Adrenal gland (tissue), 12 donors: ENCODE data around the gene TMEM167B. TPM values are rescaled to one million over a fixed set of nuclear protein-coding genes. Genes with fewer than 3 reads are reported as not detected.

Experiments
- DNase-seq, 7 donors: peaks; one replicate each; pipeline ENCODE4 v3.0.0-alpha.2; 2019 to 2020
- H3K27ac ChIP-seq, 5 donors: fragments of 200-600 bp; sonication (generic) in 4 of 5; 1 replicate in 3 of 5; 2 replicates in 2 of 5; pipeline versions ENCODE4 v1.5.1 to v1.8.0; 2016 to 2020; ENCODE audit warnings: mild to moderate bottlenecking in 1 of 5
- H3K27me3 ChIP-seq: fragments of 200-600 bp; 2 replicates; pipeline ENCODE4 v1.8.0; 2021
- H3K36me3 ChIP-seq, 2 donors: fragments of 200-600 bp; replicated peaks in 1 of 2; 1 replicate in 1 of 2; 2 replicates in 1 of 2; pipeline versions ENCODE4 v1.5.1 to v1.8.0; 2018 to 2022
- H3K4me1 ChIP-seq, 2 donors: fragments of 200-600 bp; replicated peaks in 1 of 2; 1 replicate in 1 of 2; 2 replicates in 1 of 2; pipeline versions ENCODE4 v1.5.1 to v1.8.0; 2018 to 2021
- H3K4me3 ChIP-seq, 4 donors: fragments of 200-600 bp; sonication (generic) in 3 of 4; one replicate each; pipeline ENCODE4 v1.5.1; 2016 to 2018
- H3K9me3 ChIP-seq, 3 donors: fragments of 200-600 bp; sonication (generic) in 1 of 3; replicated peaks in 1 of 3; 1 replicate in 2 of 3; 2 replicates in 1 of 3; pipeline versions ENCODE4 v1.5.1 to v1.8.0; 2016 to 2021
- CTCF ChIP-seq, 6 experiments: fragments of 450-650 bp in 4 of 6; fragments of 200-600 bp in 2 of 6; sonication (generic) in 1 of 6; IDR thresholded peaks; 1 replicate in 5 of 6; 2 replicates in 1 of 6; pipeline versions ENCODE4 v1.5.1 to v1.8.0; 2016 to 2021; ENCODE audit warnings: antibody characterized with exemption in 6 of 6, mild to moderate bottlenecking in 2 of 6, moderate library complexity in 1 of 6
- POLR2A ChIP-seq, 2 donors: fragments of 450-650 bp; IDR thresholded peaks; one replicate each; pipeline ENCODE4 v1.6.1; 2017; ENCODE audit warnings: antibody characterized with exemption in 2 of 2, mild to moderate bottlenecking in 2 of 2, moderate library complexity in 1 of 2
- WGBS, 4 donors: extraction: QIAGEN DNeasy Blood & Tissue Kit in 2 of 4; methylation state at CpG; one replicate each; pipeline versions ENCODE4 v1.1.5 to v1.1.7; 2013 to 2017; 5-methylcytosine and 5-hydroxymethylcytosine counted together
- intact Hi-C, 2 donors: fragments of 100-400 bp; cut with DNase I; formaldehyde crosslinking; loops; one replicate each; pipeline versions ENCODE4 v1.14.1 to v1.15.0; 2022 to 2023
- polyA plus RNA-seq, 3 donors: library from polyadenylated mRNA; stranded (reverse); fragments of 200-250 nt in 2 of 3; fragments of 350-450 nt in 1 of 3; fragmentation: Illumina TruSeq in 1 of 3; extraction: RNeasy Lipid Tissue Mini Kit (QIAGEN cat#74804) in 1 of 3; gene quantifications; one replicate each; pipeline ENCODE4 v1.2.3, GENCODE V29; 2013 to 2014
- total RNA-seq, 9 donors: library from RNA; depleted of rRNA in 4 of 9; stranded (reverse); fragments of >200 nt in 4 of 9; fragments of 120-200 nt in 1 of 9; fragmentation: NEBNext Ultra II Directional in 1 of 9; extraction: Animal tissue kit (Norgen Biotek cat#: 25700) in 1 of 9; gene quantifications; one replicate each; pipeline versions ENCODE4 v1.1.0 to v1.2.4, GENCODE V29; 2013 to 2023
- donor health status: healthy with polysubstance abuse.
- donor health status: Bipolar disorder and iron deficiency.
- donor health status: DM: yes; HTN: yes; CAD: no.
- donor health status: DM: no; HTN: no; CAD: no.
- donor health status: DM: no; HTN: no; CAD: no.
- donor health status: DM: yes; HTN: yes; CAD: no.

The TMEM167B gene
- total and polyA plus RNA-seq, 12 donors: 14.2 to 106 (median 50.5) TPM

- intact Hi-C loops: no loop called here
- Histone ChIP-seq H3K27me3 (no peaks in the 10 kb centered on the region), H3K27ac (no peak overlapping the region), H3K4me3 (no peak overlapping the region), H3K4me1 (no peaks in the 10 kb centered on the region), H3K36me3 (peaks cover 0 to 26% of the 10 kb centered on the region in 2 donors), H3K9me3 (no peaks in the 10 kb centered on the region)
- peak in 1 of 7 donors; percentile 15 for DNase-seq
- WGBS, 4 donors: 83 to 92% (median 86%) methylated on average over 4 of the region's 4 CpGs
- TF ChIP-seq CTCF (IDR thresholded peaks at IDR 0.05) (no peak), POLR2A (IDR thresholded peaks at IDR 0.05) (no peak)
These were observed 29.4 kb upstream of the TMEM167B start for GRCh38 chr1:109061183-109061582.

GRCh38 chr1:109065137-109065536, 25.4 kb upstream of the TMEM167B start:
- Histone ChIP-seq H3K27ac (no peak overlapping the region), H3K4me3 (no peak overlapping the region), H3K27me3 (no peaks in the 10 kb centered on the region), H3K9me3 (no peaks in the 10 kb centered on the region), H3K4me1 (no peaks in the 10 kb centered on the region), H3K36me3 (peaks cover 0 to 36% of the 10 kb centered on the region in 2 donors)
- TF ChIP-seq CTCF (IDR thresholded peaks at IDR 0.05): no peak
- TF ChIP-seq POLR2A (IDR thresholded peaks at IDR 0.05): no peak
- DNase-seq: no peak
- intact Hi-C loops: no loop called here
- 78 to 99% (median 92%) methylated on average over 3 of the region's 3 CpGs for WGBS, 4 donors

DNA sequence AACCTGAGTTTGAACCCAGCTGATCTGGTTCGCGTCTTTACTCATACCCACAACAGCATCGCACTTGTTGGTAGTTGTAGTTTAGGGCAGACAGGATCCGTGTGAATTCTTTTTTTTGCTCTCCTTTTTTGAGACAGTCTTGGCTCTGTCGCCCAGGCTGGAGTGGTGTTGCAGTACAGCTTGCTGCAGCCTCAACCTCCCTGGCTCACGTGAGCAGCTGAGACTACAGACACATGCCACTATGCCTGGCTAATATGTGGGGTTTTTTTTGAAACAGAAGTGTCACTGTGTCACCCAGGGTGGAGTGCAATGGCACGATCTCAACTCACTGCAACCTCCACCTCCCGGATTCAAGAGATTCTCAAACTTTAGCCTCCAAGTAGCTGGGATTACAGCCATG, 22.7 kb upstream of the TMEM167B start:
- H3K9me3 ChIP-seq: no peaks in the 10 kb centered on the region
- H3K27ac ChIP-seq: no peak overlapping the region
- H3K27me3 ChIP-seq: no peaks in the 10 kb centered on the region
- no peak overlapping the region for H3K4me3 ChIP-seq
- no peaks in the 10 kb centered on the region for H3K4me1 ChIP-seq
- no peak for TF ChIP-seq CTCF (IDR thresholded peaks at IDR 0.05)
- no peak for TF ChIP-seq POLR2A (IDR thresholded peaks at IDR 0.05)
- 74 to 90% (median 86%) methylated on average over 8 of the region's 8 CpGs for WGBS, 4 donors
- no peak for DNase-seq
- peaks cover 0 to 39% of the 10 kb centered on the region in 2 donors for H3K36me3 ChIP-seq
- intact Hi-C loops: no loop called here

DNA sequence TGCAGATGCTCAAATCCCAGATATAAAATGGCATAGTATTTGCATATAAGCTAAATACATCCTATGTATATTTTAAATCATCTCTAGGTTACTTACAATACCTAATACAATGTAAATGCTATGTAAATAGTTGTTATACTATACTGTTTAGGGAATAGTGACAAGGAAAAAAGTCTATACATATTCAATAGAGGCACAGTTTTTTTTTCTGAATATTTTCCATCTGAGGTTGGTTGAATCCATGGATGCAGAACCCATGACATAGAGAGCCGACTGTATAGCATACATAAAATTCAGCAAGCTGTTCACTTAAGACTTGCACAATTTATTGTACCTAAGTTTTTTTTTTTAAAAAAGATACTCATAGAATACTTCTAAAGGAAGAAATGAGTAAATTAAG, 21.3 kb upstream of the TMEM167B start:
- intact Hi-C loops: no loop called here
- H3K36me3 ChIP-seq: peaks cover 0 to 28% of the 10 kb centered on the region in 2 donors
- no peak for DNase-seq
- no peak overlapping the region for H3K4me3 ChIP-seq
- TF ChIP-seq CTCF (IDR thresholded peaks at IDR 0.05) (no peak), POLR2A (IDR thresholded peaks at IDR 0.05) (no peak)
- no peaks in the 10 kb centered on the region for H3K27me3 ChIP-seq
- no peaks in the 10 kb centered on the region for H3K9me3 ChIP-seq
- H3K4me1 ChIP-seq: no peaks in the 10 kb centered on the region
- 83 to 92% (median 87%) methylated on average over 1 of the region's 1 CpG for WGBS, 4 donors
- no peak overlapping the region for H3K27ac ChIP-seq
